MM.1S (cell line): Measurements from ENCODE around the gene IGDCC3.

Experiments used
- DNase-seq: peaks from one replicate; pipeline ENCODE4 v3.0.0-alpha.2; 2015
- H2AFZ ChIP-seq: fragments of 300-600 bp; sonication (generic); 2 replicates; pipeline ENCODE4 v1.6.0; 2016; ENCODE audit warnings: antibody characterized with exemption, low read length
- H3F3A ChIP-seq: fragments of 300-600 bp; sonication (generic); 2 replicates; pipeline ENCODE4 v1.6.1; 2016; ENCODE audit warnings: mild to moderate bottlenecking, antibody characterized with exemption, low read length, moderate library complexity, mixed read lengths; ENCODE audit not compliant: insufficient read depth
- H3K27ac ChIP-seq: fragments of 300-600 bp; sonication (generic); 2 replicates; pipeline ENCODE4 v1.5.1; 2016; ENCODE audit warnings: mild to moderate bottlenecking, low read length
- H3K27me3 ChIP-seq: fragments of 300-600 bp; sonication (generic); replicated peaks from 2 replicates; pipeline ENCODE4 v1.6.0; 2016; ENCODE audit warnings: low read length; ENCODE audit not compliant: insufficient read depth
- H3K36me3 ChIP-seq: fragments of 300-600 bp; sonication (generic); replicated peaks from 2 replicates; pipeline ENCODE4 v1.6.1; 2016; ENCODE audit warnings: mild to moderate bottlenecking, low read length, mixed read lengths; ENCODE audit not compliant: insufficient read depth
- H3K4me1 ChIP-seq: fragments of 300-600 bp; sonication (generic); 2 replicates; pipeline ENCODE4 v1.6.1; 2016; ENCODE audit warnings: low read length, mixed read lengths
- H3K4me2 ChIP-seq: fragments of 300-600 bp; sonication (generic); 2 replicates; pipeline ENCODE4 v1.6.0; 2016; ENCODE audit warnings: low read depth, low read length
- H3K4me3 ChIP-seq: fragments of 300-600 bp; sonication (generic); 2 replicates; pipeline ENCODE4 v1.5.1; 2016; ENCODE audit warnings: low read length, mixed read lengths
- H3K79me2 ChIP-seq: fragments of 300-600 bp; sonication (generic); 2 replicates; pipeline ENCODE4 v1.6.1; 2016; ENCODE audit warnings: mixed run types, low read length, mixed read lengths
- H3K9ac ChIP-seq: fragments of 300-600 bp; sonication (generic); 2 replicates; pipeline ENCODE4 v1.6.1; 2016; ENCODE audit warnings: low read length, mixed read lengths
- H3K9me2 ChIP-seq: fragments of 300-600 bp; sonication (generic); replicated peaks from 2 replicates; pipeline ENCODE4 v1.6.1; 2016; ENCODE audit warnings: mild to moderate bottlenecking, low read length, mixed read lengths; ENCODE audit not compliant: insufficient read depth
- H3K9me3 ChIP-seq: fragments of 300-600 bp; sonication (generic); replicated peaks from 2 replicates; pipeline ENCODE4 v1.6.1; 2016; ENCODE audit warnings: mild to moderate bottlenecking, low read length, mixed read lengths; ENCODE audit not compliant: insufficient read depth
- H4K20me1 ChIP-seq: fragments of 300-600 bp; sonication (generic); 2 replicates; pipeline ENCODE4 v1.6.1; 2016; ENCODE audit warnings: mild to moderate bottlenecking, low read length, moderate library complexity, mixed read lengths; ENCODE audit not compliant: insufficient read depth
- CTCF ChIP-seq: fragments of 300-600 bp; sonication (generic); IDR thresholded peaks from 2 replicates; pipeline ENCODE4 v1.5.1; 2016; ENCODE audit warnings: antibody characterized with exemption, low read length, mixed read lengths
- EZH2 ChIP-seq: fragments of 300-600 bp; sonication (generic); optimal IDR thresholded peaks from 2 replicates; pipeline ENCODE3; 2017; ENCODE audit warnings: low read depth, mild to moderate bottlenecking, antibody characterized with exemption, low read length, mixed read lengths
- EZH2phosphoT487 ChIP-seq: fragments of 300-600 bp; sonication (generic); IDR thresholded peaks from 2 replicates; pipeline ENCODE4 v1.6.1; 2018; ENCODE audit warnings: antibody characterized with exemption, low read length

The IGDCC3 gene

DNA sequence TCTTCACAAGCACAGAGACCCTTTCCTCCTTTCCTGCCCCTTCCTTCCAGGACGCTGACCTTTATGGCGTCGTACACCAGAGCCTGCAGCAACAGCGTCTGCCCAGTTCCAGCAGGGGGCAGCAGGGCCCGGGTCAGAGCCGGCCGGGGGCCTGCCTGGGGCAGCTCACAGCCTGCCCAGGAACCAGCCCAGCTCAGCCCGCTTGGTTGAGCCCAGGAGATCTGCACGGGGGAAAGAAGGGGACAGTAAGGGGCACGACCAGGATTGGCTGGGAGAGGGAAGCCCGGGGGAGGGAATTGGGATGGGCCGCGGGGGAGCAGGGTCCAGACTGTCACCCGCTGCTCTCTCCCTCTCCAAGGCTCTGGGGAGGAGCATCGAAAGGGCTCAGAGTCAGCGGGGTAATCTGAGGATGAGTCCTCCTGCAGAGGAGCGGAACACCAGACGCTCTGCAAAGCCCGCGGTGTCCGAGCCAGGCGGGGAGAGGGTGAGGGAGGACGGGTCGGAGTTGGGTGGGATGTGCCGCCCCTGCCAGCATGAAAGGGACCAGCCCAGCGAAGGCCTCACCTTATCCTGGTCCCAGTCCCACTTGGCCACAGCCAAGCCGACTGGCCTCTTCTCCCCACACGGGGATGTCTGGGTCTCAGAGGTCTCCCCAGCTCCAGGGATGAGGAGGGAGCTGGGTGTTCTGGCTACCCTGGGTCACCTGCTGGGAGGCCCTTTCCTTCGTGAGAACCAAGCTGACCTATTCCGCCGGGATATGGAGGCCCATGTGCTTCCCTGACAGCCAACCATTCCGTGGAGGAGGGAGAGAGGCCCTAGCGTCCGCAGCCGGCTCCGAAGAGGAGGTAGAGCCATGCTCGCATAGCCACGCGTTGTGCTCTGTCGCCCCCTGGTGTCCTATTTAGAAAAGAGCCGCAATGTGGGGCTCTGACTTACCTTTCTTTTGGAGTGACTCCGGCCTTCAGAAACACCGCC lies 7.4 kb upstream of the IGDCC3 start:
- Histone ChIP-seq H3F3A (no peaks in the 10 kb centered on the region), H3K9me3 (no peaks in the 10 kb centered on the region), H3K9me2 (no peaks in the 10 kb centered on the region), H3K4me3 (peak overlapping the region; percentile 71), H3K4me1 (peaks cover 4% of the 10 kb centered on the region; the same call in 1 of the 2 replicates), H3K36me3 (no peaks in the 10 kb centered on the region), H3K79me2 (no peaks in the 10 kb centered on the region), H3K4me2 (peak overlapping the region; percentile 99), H3K27me3 (peaks cover 38% of the 10 kb centered on the region), H3K27ac (no peak overlapping the region), H3K9ac (peak overlapping the region; percentile 33; the same call in 1 of the 2 replicates), H2AFZ (peak overlapping the region; percentile 94), H4K20me1 (no peaks in the 10 kb centered on the region)
- TF ChIP-seq EZH2phosphoT487, result no peak
- no peak for TF ChIP-seq EZH2
- peak; percentile 92 for TF ChIP-seq CTCF
- peak; percentile 87 for DNase-seq

DNA sequence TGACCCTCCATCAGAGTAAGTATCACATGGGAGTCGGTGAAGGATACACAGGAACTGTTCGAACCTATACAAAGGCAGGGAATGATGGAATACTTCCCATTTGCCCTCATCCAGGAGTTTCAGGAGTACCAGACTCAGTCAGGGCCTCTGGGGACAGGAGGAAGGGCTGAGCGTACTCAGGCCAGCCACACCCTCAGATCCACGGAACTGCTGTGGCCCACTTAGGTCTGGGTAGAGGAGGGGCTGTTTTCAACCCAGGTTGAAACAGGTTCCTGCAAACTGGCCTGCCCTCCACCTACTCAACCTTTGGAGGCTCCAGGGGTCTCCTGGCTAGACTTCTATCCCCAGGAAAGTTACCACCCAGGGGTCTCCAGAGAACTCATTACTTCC lies 6.7 kb upstream of the IGDCC3 start:
- peak overlapping the region; percentile 99 for H3K4me2 ChIP-seq
- H3K4me1 ChIP-seq, result peaks cover 4% of the 10 kb centered on the region; the same call in 1 of the 2 replicates
- H3K36me3 ChIP-seq, result no peaks in the 10 kb centered on the region
- H3K9me2 ChIP-seq, result no peaks in the 10 kb centered on the region
- H3K79me2 ChIP-seq, result no peaks in the 10 kb centered on the region
- no peaks in the 10 kb centered on the region for H4K20me1 ChIP-seq
- no peak overlapping the region; the same call in 1 of the 2 replicates for H3K9ac ChIP-seq
- H3F3A ChIP-seq, result no peaks in the 10 kb centered on the region
- peak overlapping the region; percentile 71; the same call in 1 of the 2 replicates for H3K4me3 ChIP-seq
- H3K9me3 ChIP-seq, result no peaks in the 10 kb centered on the region
- no peak for TF ChIP-seq EZH2phosphoT487
- no peak for TF ChIP-seq CTCF
- no peak for TF ChIP-seq EZH2
- H3K27me3 ChIP-seq, result peaks cover 38% of the 10 kb centered on the region
- no peak for DNase-seq
- H3K27ac ChIP-seq, result no peak overlapping the region
- H2AFZ ChIP-seq, result peak overlapping the region; percentile 94

DNA sequence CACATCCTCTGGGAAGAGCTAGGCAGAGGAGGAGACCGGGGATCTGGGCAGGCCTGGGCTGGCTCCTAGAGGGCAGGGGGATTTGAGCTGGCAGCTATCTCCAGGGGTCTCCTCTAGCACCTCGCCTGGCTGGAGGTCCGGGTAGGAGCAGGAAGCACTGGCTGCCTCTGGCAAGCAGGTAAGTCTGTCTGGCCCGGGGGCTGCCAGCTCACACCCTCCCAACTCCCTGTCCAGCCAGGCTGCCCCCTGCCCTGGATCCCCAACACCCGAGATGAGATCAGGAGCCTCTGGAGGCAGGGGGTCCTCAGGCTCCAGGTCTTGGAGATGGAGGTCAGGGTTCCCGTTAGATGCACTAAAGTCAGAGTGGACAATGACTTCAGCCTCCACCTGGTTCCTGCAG lies 6.2 kb upstream of the IGDCC3 start:
- no peaks in the 10 kb centered on the region for H3K9me3 ChIP-seq
- no peak overlapping the region for H3K4me2 ChIP-seq
- no peak overlapping the region for H3K4me3 ChIP-seq
- no peak overlapping the region for H3K27ac ChIP-seq
- H2AFZ ChIP-seq, result no peak overlapping the region
- H4K20me1 ChIP-seq, result no peaks in the 10 kb centered on the region
- H3F3A ChIP-seq, result no peaks in the 10 kb centered on the region
- no peak overlapping the region for H3K9ac ChIP-seq
- peaks cover 38% of the 10 kb centered on the region for H3K27me3 ChIP-seq
- TF ChIP-seq EZH2phosphoT487 (no peak), EZH2 (no peak), CTCF (no peak)
- DNase-seq, result no peak
- H3K36me3 ChIP-seq, result no peaks in the 10 kb centered on the region
- peaks cover 4% of the 10 kb centered on the region; the same call in 1 of the 2 replicates for H3K4me1 ChIP-seq
- no peaks in the 10 kb centered on the region for H3K9me2 ChIP-seq
- H3K79me2 ChIP-seq, result no peaks in the 10 kb centered on the region
